NCI-H82 treated with DMSO at 0.1 percent for 48 hours (cell line): ENCODE measurements around the gene KCNAB2.

Experiments used
- DNase-seq: peaks from one replicate; lab custom pipeline; 2025; ENCODE audit not compliant: unreplicated experiment; lab: John Stamatoyannopoulos, UW

KCNAB2 gene

GRCh38 chr1:6106321-6106731 is 60.6 kb downstream of the KCNAB2 start:
- no peak for DNase-seq

GRCh38 chr1:6106977-6107376 is 61.3 kb downstream of the KCNAB2 start:
- no peak for DNase-seq

DNA sequence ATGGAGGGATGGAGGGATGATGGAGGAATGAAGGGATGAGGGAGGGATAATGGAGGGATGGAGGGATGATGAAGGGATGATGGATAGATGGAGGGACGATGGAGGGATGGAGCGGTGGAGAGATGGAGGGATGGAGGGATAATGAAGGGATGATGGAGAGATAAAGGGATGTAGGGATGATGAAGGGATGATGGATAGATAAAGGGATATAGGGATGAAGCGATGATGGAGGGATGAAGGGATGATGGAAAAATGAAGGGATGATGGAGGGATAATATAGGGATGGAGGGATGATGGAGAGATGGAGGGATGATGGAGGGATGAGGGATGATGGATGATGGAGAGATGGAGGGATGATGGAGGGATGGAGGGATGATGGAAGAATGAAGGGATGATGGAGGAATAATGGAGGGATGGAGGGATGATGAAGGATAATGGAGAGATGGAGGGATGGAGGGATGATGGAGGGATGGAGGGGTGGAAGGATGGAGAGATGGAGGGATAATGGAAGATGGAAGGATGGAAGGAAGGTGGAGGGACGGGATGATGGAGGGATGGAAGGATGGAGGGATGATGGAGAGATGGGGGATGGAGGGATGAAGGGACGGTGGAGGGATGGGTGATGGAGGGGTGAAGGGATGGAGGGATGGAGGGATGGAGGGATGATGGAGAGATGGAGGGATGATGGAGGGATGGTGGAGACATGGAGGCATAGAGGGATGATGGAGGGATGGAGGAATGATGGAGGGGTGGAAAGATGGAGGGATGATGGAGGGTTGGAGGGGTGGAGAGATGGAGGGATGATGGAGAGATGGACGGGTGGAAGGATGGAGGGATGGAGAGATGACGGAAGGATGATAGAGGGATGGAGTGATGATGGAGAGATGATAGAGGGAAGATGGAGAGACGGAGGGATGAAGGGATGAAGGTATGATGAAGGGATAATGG is 62.0 kb downstream of the KCNAB2 start:
- no peak for DNase-seq

DNA sequence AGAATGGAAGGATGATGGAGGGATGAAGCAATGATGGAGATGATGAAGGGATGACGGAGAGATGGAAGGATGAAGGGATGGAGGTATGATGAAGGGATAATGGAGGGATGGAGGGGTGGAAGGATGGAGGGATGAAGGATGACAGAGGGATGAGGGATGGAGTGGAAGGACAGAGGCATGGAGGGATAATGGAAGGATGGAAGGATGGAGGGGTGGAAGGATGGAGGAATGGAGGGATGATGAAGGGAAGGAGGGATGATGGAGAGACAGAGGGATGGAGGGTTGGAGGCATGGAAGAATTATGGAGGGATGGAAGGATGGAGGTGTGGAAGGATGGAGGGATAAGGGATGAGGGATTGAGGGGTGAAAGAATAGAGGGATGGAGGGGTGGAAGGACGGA is 62.8 kb downstream of the KCNAB2 start:
- DNase-seq: no peak

- DNase-seq: no peak
These were observed 63.4 kb downstream of the KCNAB2 start for GRCh38 chr1:6108937-6109614.

GRCh38 chr1:6109688-6110087 is 64.0 kb downstream of the KCNAB2 start:
- DNase-seq: no peak

- DNase-seq: no peak
These were observed 64.6 kb downstream of the KCNAB2 start for GRCh38 chr1:6110326-6110725.

DNA sequence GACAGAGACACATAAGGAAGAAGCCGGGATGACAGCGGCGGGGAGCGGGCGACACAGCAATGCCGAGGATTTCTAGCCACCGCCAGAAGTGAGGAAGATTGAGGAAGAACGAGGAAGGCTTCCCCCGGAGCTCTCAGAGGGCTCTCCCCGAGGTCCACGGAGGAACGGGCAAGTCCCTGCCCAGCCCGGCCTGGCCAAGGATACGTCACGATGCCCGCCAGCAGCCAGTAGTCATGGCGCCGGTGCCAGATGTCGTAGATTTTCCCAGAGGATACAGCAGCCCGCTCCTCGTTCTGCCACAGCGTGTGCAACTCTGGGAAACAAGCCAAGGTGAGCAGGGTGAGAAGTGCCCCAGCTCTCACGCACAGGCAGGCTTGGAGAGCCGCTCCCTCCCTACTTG is 65.9 kb downstream of the KCNAB2 start:
- no peak for DNase-seq

GRCh38 chr1:6111991-6112689 is 66.5 kb downstream of the KCNAB2 start:
- no peak for DNase-seq

GRCh38 chr1:6112690-6113005 is 67.0 kb downstream of the KCNAB2 start:
- DNase-seq: no peak

DNA sequence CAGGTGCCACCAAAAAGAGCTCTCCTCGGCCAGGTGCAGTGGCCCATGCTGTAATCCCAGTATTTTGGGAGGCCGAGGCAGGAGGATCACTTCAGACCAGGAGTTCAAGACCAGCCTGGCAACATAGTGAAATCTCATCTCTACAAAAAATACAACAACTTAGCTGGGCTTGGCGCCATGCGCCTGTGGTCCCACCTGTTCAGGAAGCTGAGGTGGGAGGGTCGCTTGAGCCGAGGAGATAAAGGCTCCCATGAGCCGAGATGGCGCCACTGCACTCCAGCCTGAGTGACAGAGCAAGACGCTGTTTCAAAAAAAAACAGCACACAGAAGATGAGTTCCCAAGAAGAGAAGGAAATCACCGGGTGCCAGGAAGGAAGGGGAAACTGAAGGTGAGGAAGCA is 67.4 kb downstream of the KCNAB2 start:
- DNase-seq: no peak

GRCh38 chr1:6113745-6114144 is 68.1 kb downstream of the KCNAB2 start:
- no peak for DNase-seq

- DNase-seq: no peak
These were observed 70.4 kb downstream of the KCNAB2 start for GRCh38 chr1:6116137-6116536.

DNA sequence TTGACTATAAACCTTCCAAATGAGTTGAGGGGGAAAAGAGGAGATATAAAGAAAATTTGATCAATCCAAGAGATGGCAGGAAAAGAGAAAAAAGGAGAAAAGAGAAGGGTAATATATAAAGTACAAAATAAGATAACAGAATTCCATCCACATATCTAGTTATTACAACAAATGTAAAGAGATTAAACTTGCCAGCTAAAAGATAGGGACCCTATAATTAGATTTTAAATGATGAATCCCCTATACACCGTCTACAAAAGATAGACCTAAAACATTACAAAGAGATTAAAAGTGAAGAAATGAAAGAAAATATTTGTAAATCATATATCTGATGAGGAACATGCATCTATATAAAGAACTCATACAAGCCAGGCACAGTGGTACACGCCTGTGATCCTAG is 71.4 kb downstream of the KCNAB2 start:
- DNase-seq: no peak

GRCh38 chr1:6117624-6118023 is 71.9 kb downstream of the KCNAB2 start:
- no peak for DNase-seq

DNA sequence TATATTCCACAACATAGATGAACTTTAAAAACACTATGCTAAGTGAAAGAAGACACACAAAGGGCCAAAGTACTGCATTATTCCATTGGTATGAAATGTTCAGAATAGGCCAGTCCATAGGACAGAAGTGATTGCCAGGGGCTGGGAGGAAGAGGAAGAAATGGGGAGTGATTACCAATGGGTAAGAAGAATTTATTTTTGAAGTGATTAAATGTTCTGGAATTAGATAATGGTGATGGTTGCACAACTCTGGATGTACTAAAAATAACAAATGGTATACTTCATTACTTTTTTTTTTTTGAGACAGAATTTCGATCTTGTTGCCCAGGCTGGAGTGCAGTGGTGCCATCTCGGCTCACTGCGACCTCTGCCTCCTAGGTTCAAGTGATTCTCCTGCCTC is 72.7 kb downstream of the KCNAB2 start:
- DNase-seq: no peak

DNA sequence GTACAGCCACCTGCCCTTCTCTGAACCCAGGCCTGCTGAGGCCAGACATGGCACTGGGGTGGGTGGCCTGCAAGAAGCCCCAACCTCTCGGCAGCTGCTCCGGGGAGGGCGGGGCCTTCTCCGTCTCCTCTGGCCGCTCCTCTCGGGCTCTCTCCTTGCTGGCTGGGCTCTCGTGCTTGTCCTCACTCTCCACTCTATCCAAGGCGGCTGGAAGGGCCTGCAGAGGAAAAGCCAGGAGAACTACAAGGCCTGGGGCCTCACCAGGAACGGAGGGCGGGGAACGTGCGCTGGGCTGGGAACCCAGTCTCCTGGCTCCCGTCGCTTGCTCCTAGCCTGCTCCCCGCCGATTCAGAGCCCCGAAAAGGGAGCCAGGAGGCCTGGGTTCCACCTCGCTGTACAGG is 75.3 kb downstream of the KCNAB2 start:
- DNase-seq: no peak

GRCh38 chr1:6121651-6122370 is 76.1 kb downstream of the KCNAB2 start:
- DNase-seq: no peak

DNA sequence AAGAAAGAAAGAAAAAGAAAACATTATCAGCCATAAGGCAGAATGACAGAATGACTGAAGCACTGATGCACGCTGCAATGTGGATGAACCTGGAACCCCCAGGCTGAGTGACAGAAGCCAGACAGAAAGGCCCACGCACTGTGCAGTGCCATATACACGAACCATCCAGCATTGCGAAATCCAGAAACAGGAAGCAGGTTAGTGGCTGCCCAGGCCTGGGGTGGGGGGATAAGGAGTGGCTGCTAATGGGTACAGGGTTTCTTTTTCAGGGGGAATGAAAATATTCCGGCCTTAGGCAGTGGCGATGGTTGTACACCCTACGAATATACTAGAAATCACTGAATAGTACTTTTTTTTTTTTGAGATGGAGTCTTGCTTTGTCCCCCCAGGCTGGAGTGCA is 77.4 kb downstream of the KCNAB2 start:
- DNase-seq: no peak

DNA sequence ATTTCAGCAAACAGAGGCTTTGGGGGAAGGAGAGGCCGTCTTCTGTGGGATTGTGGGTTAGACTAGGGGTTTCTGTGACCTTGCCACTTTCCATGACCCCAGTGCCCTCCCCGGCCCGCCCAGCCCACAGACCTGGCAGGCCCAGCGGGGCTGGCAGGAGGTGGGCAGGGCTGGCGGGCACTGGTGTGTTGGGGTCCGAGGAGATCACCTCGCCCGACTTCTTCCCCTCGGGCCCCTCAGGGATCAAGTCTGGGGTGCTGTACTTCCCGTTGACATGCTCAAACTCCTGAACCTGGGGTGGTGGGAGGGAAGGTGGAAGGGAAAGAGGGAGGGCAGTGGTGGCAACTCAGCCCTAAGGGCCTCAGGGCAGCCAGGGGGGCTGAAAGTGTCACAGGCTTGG is 78.1 kb downstream of the KCNAB2 start:
- no peak for DNase-seq

DNA sequence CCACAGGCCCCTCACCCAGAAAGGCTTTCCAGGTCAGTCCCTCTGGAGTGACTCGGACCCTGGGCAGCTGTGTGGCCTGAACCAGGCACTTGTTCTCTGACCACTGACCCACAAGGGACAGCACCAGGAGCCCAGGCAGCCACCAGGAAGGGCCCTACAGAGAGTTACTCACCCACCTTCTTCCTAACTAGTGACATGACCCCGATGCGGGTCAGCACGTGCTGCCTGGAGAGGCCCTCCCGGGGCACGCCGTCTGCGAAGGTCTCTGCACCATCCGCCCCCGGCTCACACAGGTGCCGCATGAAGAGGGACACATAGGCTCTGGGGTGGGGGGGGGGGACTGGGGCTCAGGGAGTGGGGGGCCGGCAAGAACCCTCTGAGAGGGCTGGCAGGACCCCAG is 78.7 kb downstream of the KCNAB2 start:
- no peak for DNase-seq
